ENCODE data around the gene REV3L.
"Not testable (repeated sequence)": the region's sequence is repeated elsewhere in the genome, so short reads cannot be mapped to it uniquely, and the experiment has no call there.

REV3L gene

GRCh38 chr6:111482959-111483735 lies at the start of gene REV3L:
REV3L (minus strand) TSS chr6:111483218; CDS start chr6:111482888, 330 bp downstream.
- DNase-seq = no peak

- no peak for DNase-seq
These were observed 48.2 kb upstream of the REV3L start for GRCh38 chr6:111531185-111531584.

GRCh38 chr6:111530667-111531066 lies 47.6 kb upstream of the REV3L start:
- no peak for DNase-seq

GRCh38 chr6:111530218-111530617 lies 47.2 kb upstream of the REV3L start:
- DNase-seq = no peak

GRCh38 chr6:111527367-111527766 lies 44.3 kb upstream of the REV3L start:
- DNase-seq = no peak

GRCh38 chr6:111524735-111525134 lies 41.7 kb upstream of the REV3L start:
- DNase-seq = no peak

GRCh38 chr6:111524252-111524651 lies 41.2 kb upstream of the REV3L start:
- no peak for DNase-seq

- DNase-seq = no peak
These were observed 40.6 kb upstream of the REV3L start for GRCh38 chr6:111523484-111524167.

- DNase-seq = no peak
These were observed 39.5 kb upstream of the REV3L start for GRCh38 chr6:111522393-111523020.

GRCh38 chr6:111521497-111522270 lies 38.7 kb upstream of the REV3L start:
- no peak for DNase-seq

- no peak for DNase-seq
These were observed 37.5 kb upstream of the REV3L start for GRCh38 chr6:111520524-111520923.

GRCh38 chr6:111517965-111518364 lies 34.9 kb upstream of the REV3L start:
- no peak for DNase-seq

GRCh38 chr6:111515259-111515658 lies 32.2 kb upstream of the REV3L start:
- no peak for DNase-seq

- not testable (repeated sequence) for DNase-seq
These were observed 31.5 kb upstream of the REV3L start for GRCh38 chr6:111514531-111514930.

- peak; percentile 5 for DNase-seq
These were observed 24.2 kb upstream of the REV3L start for GRCh38 chr6:111507219-111507618.

GRCh38 chr6:111505498-111505897 lies 22.5 kb upstream of the REV3L start:
- DNase-seq = not testable (repeated sequence)

GRCh38 chr6:111503660-111504059 lies 20.6 kb upstream of the REV3L start:
- peak; percentile 19 for DNase-seq

GRCh38 chr6:111503194-111503593 lies 20.2 kb upstream of the REV3L start:
- DNase-seq = no peak

- DNase-seq = no peak
These were observed 19.1 kb upstream of the REV3L start for GRCh38 chr6:111502154-111502553.

- DNase-seq = no peak
These were observed 16.3 kb upstream of the REV3L start for GRCh38 chr6:111499269-111499793.

- no peak for DNase-seq
These were observed 12.1 kb upstream of the REV3L start for GRCh38 chr6:111494951-111495635.

GRCh38 chr6:111492499-111492898 lies 9.5 kb upstream of the REV3L start:
- DNase-seq = no peak

Measured in NCI-H510A treated with DMSO at 0.1 percent for 48 hours (cell line).